ENCODE data around the gene PSMC4.
A peak's percentile ranks its signal among the peaks of the same experiment; 100 is the strongest.

Gene PSMC4

DNA sequence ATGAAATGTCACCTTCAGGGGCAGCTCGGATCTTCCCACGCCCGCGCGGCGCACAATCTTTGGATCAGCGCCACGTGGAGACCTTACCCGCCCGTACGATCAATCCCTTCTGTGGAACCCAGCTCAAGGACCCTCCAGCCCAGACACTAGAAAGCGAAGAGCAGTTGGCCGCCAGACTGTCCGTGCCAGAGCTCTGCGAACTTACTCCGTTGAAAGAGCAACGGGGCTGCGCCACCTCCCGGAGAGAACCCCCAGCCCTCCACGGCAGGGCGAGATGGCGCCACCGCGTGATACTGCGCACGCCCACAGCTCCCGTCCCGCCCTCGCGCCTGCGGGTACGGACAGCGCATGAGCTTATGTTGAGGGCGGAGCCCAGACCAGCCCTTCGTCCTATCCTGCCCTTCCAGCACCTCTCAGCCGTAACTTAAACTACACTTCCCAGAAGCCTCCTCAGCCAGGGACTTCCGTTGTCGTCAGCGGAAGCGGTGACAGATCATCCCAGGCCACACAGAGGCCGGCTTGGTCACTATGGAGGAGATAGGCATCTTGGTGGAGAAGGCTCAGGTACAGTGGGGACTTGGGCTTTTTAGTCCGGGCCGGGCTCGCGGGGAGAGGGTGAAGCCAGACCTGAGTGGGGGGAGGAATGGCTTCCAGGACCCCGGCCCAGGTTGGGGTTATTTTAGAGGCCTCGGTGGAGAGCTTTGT is at the start of gene PSMC4:
Gene PSMC4 (plus strand): TSS at position 491 of the 705 bp plus-strand sequence. CDS start 38 bp downstream, at position 529.
- DNase-seq: peak; percentile 98 to 99

DNA sequence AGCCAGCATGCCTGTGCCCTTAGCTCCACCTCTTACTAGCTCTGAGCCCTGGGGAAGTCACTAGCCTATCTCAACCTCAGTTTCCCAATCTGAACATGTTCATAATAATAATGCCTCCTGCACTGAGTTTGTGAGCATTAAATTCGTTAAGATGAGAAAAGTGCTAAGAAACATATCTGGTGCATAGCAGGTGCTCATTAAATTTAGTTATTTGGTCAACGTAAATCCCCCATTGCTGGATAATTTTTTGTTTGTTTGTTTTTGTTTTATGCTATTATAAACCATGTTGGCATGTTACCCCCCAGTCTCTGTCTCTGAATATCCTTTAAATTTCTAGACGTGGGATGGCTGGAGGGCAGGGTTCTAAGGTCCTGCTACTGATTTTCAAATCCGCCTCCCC is 47.1 kb upstream of the PSMC4 start:
- DNase-seq: no peak

DNA sequence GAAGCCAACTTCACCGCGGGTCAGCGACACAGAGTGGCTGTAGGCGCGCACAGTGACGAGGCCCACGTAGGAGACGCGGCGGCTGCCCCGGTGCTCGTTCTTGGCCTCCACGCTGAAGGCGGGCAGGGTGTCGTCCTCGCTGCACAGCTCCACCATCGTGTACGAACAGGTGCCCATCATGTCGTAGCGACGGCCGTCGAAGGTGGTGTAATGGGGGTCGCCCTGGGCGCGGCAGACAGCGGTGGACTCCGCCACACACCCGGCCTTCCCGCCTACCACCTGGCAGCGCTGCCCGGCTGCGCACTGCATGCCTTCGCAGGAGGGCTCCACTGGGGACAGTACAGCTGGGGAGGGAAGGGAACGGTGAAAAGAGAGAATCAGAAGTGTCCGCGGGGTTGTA is 46.6 kb upstream of the PSMC4 start:
- no peak for DNase-seq

DNA sequence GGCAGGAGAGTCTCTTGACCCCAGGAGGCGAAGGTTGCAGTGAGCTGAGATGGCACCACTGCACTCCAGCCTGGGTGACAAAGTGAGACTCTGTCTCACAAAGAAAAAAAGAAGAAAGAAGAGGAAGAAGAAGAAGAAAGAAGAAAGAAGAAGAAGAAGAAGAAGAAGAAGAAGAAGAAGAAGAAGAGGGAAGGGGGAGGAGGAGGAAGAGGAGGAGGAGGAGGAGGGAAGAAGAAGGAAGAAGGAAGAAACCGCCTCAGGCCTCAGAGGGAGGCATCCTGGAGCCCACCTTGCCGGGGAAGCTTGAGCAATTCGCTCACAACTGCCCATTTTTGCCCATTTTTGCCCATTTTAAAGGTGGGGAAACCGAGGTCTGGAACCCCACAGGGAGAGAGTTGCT is 46.0 kb upstream of the PSMC4 start:
- DNase-seq: no peak

DNA sequence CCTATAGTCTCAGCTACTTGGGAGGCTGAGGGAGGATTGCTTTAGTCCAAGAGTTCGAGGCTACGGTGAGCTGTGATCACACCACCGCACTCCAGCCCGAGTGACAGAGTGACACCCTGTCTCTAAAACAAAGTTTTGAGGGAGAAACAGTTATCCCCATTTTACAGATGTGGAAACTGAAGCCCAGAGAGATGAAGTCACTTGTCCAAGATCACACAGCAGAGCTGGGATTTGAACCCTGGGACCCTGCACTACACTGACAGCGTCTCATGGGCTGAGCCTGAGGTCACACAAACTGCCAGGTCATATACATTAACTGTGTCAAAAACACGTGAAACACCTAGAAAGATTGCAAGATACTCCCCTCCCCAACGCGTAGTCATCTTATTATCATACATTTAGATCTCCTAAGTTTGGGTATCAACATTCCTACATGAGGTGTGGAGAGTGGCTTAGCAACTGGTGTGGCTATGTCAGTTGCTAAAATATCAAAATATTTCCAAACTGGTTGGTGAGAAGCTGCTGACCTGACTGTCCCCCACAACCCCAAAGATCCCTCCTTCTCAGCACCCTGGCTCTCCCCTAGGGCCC is 44.7 kb upstream of the PSMC4 start:
- DNase-seq: no peak

DNA sequence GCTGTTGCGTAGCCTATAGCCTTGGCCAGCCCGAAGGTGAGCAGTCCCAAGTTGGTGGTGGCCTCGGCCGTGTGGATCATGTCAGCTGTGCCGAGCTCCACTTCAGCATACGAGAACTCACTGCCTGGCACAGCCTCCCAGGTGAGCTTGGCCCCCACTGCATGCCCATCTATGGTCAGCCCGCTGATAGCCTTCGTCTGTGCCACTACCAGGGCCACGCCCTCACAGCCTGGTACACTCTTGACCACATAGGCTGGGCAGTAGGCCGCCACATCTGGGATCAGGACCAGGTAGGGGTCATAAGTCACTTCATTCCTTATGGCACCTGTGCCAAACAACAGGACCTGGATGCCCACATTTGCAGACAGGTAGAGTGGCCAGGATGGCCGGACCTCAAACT is 43.9 kb upstream of the PSMC4 start:
- no peak for DNase-seq

DNA sequence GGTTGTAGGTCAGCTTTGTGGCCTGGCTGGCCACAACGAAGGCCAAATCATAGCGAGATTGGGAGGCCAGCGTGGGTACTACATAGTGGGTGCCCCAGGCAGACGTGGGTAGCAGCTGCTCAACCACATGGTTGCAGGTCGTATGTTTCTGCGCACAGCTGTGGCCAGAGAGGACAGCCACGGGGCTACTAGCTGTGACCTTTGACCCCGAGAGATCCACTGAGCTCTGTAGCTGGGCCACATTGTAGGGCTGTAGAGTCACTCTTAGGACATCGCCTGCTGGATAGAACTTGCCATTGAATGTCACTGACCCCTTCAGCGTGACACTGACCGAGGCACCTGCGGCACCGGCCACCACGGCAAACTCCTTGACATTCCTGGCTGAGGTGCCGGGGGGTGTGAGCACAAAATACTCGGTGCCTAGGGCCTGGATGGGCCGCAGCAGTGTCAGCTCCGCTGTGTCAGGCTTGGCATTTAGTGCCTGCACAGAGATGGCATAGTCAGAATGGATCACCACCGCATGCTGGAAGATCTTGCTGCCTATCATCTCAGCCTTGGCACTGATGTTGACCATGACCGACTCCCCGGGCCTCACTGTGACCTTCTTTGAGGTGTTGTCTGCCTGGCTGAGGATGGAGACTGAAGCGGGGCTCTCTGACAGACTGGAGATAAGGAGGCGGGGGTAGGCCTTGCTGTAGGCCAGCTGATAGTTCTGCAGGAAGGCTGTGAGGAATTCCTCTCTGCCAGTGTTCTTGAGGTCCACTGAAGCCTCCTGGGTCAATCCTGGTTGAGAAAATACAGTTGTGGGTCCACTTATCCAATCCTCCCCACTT is 43.2 kb upstream of the PSMC4 start:
- DNase-seq: no peak

DNA sequence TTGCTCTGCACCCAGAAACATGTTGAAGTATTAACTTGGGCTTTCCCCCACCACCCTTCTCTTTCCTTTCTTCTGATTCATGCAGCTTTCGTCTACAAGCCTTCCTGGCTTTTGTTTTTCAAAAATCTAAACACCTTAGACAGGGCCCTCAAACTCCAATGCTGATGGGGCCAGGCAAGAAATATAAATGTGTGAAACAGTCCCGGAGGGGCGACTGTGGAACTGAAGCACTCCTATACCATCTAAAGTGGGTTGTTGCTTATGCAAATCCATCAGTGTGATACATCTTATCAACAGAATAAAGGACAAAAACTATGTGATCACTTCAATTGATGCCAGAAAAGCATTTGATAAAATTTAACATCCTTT is 42.6 kb upstream of the PSMC4 start:
- no peak for DNase-seq

DNA sequence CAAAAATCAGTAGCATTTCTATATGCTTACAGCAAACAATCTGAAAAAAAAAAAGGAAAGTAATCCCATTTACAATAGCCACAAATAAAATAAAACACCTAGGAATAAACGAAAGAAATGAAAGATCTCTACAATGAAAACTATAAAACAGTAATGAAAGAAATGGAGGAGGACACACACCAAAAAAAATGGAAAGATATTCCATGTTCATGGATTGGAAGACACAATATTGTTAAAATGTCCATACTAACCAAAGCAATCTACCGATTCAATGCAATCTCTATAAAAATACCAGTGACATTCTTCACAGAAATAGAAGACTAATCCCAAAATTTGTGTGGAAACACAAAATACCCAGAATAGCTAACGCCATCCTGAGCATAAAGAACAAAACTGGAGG is 41.2 kb upstream of the PSMC4 start:
- DNase-seq: no peak

DNA sequence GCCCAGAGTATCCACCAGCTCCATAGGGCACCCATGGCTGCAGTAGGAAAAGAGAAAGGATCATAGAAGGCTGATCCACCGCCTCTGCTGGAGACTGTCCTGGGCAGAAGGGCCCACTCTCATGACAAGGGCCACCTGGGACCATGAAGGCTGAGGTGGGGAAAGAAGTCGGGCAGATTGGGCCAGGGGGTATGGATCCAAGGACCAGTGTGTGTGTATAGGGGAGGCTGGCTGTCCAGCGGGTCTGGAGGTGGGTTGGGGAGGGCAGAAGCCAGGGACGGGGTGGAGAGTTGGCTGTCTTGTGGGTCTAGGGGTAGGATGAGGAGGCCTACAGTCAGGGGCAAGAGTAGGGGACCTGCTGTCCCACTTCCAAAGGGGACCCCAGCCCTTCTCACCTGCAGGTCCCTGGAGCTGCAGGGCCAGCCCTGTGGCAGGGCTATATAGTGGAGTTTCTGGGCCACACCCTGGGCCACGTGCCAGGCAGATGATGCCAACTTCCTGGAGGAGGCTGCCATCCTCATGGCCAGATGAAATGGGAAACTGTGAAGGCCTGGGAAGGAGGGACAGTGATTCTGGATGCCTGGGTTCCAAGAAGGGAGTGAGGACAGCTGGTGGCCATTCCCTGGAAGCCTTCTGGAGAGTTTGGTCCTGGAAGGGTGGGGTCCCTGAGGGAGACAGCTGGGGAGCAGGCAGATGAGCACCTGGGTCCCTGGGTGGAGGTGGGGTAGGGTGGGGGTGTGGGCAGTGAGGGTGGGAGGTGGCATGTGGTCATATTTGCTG is 36.2 kb upstream of the PSMC4 start, which contains the start of gene FCGBP:
Gene FCGBP (minus strand): TSS at position 51 of the 780 bp plus-strand sequence.
- no peak for DNase-seq

DNA sequence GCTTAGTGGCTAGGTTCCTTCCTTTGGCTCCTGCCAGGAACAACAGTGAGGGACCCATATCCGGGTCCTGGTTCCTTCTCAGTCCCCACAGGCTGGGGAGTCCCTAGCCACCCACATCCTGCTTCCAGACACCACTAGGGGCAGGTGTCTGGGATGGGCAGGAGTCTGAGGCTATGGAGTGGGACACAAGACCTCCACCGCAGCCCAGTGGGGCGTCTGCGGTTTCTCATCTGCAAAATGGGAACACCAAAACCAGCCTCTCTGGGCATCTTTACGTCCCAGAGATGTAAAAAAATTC is 35.7 kb upstream of the PSMC4 start:
- no peak for DNase-seq

DNA sequence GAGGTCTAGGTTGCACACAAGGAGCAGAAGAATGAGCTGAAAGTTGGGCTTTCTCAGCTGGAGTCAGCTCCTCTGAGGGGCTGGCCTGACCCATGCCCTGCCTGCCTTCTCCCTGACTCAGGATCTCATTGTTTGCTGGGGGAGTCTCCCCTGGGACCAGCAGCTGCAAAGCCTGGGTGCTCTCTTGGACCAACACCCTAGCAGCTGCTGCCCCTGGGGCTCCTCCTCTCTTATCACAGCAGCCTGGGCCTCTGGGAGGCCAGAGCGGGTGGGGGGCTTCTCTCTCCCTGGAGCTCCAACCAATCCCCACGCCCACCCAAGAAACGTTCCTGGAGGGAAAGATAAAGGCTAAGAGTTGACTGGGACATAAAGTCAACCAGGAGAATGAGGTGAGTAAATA is 34.9 kb upstream of the PSMC4 start:
- no peak for DNase-seq

DNA sequence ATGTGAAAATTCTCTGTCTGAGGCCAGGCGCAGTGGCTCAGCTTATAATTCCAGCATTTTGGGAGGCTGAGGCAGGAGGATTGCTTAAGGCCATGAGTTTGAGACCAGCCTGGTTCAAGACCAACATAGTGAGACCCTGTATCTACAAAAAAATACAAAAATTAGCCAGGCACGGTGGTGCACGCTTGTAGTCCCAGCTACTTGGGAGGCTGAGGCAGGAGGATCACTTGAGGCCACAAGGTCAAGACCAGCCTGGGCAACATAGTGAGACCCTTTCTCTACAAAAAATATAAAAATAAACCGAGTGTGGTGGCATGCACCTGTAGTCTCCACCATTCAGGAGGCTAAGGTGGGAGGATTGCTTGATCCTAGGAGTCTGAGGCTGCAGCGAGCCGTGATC is 34.3 kb upstream of the PSMC4 start:
- DNase-seq: no peak

DNA sequence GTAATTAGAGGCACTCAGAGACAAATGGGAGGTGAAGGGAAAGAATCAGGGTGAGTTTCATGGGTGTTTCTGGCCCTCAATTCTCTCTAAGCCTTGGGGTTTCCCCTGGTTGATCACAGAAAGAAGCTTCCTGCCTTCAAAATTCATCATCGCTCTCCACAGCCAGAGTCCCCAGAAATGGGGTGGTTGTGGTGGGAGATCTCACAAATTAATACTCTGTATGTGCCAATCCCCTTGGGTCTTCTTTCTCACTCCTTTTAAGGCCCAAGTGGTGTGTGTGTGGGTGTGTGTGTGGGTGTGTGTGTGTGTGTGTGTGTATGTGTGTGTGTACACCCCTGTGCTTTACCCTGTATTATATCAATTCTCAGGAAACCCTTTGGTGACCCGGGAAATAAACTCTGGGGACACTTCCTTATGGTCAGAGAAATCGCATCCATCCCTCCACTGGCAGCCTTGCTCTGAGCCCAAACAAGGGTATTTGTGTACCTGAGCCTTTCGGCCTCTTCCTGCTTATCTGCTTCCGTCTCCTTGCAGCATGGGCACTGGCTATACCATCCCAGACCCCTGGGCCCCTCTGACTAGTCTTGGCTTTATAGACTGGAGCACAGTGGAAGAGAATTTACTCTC is 33.8 kb upstream of the PSMC4 start:
- no peak for DNase-seq

DNA sequence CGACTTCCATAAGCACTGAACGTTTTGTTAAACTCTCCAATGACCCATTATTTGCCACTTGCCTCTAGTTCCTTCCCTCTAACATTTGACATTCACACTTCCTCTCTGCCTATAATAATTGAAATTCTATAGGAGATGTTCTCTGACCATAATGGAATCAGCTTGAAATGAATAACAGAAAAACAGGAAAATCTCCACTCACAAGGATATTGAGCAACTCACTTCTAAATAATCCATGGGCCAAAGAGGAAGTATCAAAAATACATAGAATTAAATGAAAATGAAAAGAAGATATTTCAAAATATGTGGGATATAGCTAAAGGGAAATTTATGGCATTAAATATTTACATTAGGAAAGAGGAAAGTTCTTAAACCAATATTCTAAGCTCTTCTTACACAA is 33.2 kb upstream of the PSMC4 start:
- DNase-seq: peak; percentile 12 to 21

DNA sequence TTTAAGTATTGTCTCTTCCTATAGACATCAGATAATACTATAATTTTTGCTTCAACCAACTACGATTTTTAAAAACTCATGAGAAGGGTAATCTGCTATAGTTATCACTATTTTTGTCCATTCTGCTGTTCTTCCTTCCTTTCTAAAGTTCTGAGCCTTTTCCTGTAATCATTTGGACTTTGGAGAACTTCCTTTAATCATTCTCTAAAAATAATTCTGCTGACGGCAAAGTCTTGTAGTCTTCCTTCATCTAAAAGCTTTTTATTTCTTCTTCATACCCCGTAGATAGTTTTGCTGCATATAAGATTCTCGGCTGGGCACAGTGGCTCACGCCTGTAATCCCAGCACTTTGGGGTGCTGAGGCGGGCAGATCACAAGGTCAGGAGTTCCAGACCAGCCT is 31.4 kb upstream of the PSMC4 start:
- no peak for DNase-seq

DNA sequence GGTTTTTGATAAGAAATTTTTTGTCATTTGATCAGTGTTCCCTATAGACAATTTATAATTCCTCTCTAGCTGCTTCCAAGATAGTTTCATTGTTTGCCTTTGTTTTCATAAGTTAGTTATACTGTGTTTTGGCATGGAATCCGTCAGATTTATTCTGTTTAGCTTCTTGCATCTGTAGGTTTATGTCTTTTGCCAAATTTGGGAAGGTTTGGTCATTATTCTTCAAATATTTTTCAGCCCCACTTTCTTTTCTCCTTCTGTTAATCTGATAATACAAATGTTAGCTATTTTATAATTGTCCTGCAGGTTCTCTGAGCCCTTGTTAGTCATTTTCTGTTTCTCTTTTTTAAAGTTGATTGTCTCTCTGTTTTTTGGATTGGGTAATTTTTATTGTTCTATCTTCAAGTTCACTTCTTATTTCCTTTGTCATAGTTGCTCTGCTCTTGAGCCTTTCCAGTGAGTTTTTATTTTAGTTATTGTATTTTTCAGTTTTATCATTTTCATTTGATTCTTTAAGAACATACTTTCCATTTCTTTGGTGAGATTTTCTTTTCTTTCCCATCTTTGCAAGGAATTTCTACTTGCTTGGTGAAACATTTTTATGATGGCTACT is 30.6 kb upstream of the PSMC4 start:
- DNase-seq: no peak

DNA sequence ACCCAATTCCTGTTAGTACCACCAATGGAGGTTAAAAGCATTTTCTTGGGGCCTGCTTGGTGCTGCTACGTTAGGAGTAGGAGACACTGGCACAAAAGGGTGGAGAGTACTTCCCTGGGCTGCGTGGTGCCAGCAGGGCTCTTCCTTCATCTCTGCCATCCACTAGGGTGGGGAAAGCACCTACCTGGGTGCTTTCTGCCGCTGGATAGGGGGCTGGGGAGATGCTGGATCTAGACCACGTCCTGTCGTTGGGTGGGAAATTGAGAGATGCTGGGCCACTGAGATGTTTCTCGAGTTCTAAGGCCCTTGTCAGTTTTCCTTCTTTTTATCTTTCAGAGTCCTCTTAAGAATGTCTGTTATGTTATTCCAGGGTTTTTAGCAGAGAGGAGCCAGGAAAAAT is 29.8 kb upstream of the PSMC4 start:
- no peak for DNase-seq

DNA sequence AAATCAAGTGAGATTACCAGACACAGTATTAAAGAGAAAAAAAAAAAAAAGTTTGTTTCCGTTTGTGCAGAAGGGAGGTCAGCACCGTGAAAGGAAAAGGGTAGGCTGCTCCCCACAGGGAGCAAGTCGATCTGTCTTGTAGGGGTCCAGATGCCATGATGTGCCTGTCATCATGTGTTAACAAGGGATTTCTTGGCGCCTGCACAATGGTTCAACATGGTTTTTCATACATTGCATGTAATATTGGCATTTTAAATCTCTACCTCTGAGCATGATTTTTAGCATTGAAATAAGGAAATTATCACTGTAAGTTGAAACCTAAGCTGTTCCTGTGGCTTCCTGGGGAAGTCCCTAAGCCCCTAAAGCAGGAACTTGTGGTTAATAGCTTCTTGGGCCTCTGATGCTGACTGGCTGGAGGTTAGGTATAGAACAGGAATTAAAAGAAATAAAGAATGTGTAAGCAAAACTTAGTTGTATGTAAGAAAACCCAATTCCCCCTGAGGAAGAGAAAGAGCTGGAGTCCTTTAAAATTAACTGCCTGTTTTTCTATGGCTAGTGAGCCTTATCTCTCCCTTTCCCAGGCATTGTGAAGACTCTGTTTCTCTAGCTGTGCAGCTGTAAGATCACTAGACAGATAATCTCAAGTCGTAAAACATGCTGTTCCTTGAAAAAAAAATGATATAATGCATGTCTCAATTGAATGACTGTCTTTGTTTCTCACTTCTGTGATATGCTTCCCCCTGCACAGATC is 29.2 kb upstream of the PSMC4 start:
- peak; percentile 94 to 95 for DNase-seq

DNA sequence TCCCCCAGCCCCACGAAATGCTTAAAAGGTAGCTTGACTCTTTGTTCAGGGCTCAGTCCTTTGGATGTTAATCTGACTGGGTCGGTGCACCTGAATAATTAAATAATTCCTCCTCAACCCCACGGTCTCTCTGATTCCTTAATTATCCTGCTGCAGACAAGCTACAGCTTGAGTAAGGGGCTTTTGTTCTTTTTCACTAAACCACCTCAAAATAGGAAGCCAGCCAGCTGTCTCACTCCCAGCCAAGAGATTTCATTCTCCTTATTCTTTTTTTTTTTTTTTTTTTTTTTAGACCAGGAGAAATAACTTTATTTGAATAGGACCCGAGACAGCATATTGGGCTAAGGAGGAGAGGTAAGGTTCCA is 28.6 kb upstream of the PSMC4 start:
- DNase-seq: no peak

DNA sequence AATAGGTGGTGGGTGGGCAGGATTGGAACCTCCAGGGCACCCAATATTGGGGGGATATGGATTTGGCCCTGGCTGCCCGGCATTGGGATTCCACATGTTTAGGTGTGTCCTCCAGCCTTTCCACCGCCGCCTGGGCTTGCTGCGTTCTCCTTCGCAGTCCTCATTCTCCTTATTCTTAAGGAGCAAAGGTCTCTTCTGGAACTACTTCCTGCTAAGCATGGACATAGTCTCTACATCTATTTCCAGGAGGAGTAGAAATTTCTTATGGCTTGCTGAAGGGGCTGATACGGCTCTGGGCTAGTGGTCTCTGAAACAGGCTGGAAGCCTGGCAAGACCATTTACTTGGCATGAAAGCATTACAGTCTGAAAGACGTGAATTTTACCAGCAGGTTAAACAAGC is 27.4 kb upstream of the PSMC4 start:
- DNase-seq: no peak

DNA sequence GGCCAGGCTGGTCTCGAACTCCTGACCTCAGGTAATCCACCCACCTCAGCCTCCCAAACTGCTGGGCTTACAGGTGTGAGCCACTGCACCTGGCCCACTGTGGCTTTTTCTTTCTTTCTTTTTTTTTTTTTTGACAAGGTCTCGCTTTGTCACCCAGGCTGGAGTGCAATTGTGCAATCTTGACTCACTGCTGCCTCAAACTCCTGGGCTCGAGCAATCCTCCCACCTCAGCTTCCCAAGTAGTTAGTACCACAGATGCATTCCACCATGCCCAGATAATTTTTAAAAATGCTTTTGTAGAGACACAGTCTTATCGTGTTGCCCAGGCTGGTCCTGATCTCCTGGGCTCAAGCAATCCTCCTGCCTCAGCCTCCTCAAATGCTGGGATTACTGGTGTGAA is 24.4 kb upstream of the PSMC4 start:
- no peak for DNase-seq

Data from Kasumi-1 (cell line).